Measurements from ENCODE around the gene C11orf97. TPM values are rescaled to one million over a fixed set of nuclear protein-coding genes. Genes with fewer than 3 reads are reported as not detected.
A peak's percentile ranks its signal among the peaks of the same experiment; 100 is the strongest.

The C11orf97 gene
- total RNA-seq, 4 donors from 2014 or later, result not detected

DNA sequence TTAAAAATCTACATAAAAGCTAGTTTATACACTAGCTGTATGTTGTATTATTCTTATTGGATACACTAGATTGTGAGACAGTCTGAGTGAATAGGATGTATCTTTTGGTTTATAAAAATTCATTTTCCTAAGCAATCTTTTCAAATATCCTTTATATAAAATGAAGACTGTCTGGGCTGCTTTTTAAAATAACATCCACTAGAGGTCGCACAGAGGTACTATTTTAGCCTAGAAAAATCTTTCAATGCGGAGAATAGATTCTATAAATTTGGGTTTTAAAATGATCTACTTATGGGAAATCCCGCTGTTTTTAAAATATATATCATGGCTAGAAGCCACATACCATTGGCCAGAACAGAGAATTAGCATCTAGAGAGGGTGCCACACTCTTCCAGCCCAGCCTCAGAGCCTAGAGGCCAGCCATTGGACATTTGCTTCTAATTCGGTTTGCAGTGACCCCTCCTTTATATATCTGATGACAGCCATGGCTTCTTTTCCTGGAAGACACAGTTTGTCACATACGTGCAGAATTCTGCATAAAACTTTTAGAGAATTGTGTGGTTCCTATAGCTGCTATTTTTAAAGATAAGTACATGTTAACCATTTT is 7.3 kb downstream of the C11orf97 start:
- H3K4me3 ChIP-seq (ENCODE audit: low read depth, poor library complexity, severe bottlenecking), result no peak overlapping the region
- TF ChIP-seq, protein P1, sequence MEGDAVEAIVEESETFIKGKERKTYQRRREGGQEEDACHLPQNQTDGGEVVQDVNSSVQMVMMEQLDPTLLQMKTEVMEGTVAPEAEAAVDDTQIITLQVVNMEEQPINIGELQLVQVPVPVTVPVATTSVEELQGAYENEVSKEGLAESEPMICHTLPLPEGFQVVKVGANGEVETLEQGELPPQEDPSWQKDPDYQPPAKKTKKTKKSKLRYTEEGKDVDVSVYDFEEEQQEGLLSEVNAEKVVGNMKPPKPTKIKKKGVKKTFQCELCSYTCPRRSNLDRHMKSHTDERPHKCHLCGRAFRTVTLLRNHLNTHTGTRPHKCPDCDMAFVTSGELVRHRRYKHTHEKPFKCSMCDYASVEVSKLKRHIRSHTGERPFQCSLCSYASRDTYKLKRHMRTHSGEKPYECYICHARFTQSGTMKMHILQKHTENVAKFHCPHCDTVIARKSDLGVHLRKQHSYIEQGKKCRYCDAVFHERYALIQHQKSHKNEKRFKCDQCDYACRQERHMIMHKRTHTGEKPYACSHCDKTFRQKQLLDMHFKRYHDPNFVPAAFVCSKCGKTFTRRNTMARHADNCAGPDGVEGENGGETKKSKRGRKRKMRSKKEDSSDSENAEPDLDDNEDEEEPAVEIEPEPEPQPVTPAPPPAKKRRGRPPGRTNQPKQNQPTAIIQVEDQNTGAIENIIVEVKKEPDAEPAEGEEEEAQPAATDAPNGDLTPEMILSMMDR (IDR thresholded peaks at IDR 0.05), result no peak
- TF ChIP-seq POLR2A (IDR thresholded peaks at IDR 0.05), result no peak
- intact Hi-C loops (cut with DNase I; ENCODE audit: low total_unique reads), result loop anchor here (10.0 kb wide), 1 partner anchor 625 kb away; no protein-coding TSS in a partner anchor
- no peak for DNase-seq (ENCODE audit: low spot score in 2 of 2)
- WGBS, 2 donors, result 7 to 12% methylated on average over 5 of the region's 5 CpGs

DNA sequence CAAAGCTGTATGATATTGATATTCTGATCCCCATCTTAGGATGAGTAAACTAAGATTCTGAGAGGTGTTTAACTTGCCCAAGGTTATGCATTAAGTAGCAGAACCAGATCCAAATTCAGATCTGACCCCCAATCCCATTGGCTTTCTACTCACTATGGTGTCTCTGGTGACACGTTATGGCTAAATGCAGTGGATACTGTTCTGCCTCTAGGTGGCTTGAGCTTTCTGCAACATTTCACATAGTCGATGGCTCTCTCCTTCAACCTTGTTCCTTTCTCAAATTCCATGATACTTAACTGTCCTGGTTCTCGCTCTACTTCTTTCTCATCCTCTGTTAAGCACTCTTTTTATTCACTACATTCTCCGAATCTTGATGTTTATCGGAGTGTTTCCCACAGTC is 9.4 kb downstream of the C11orf97 start:
- WGBS, 2 donors, result 57 to 62% methylated on average over 4 to 5 of the region's 5 CpGs
- H3K4me3 ChIP-seq (ENCODE audit: low read depth, poor library complexity, severe bottlenecking), result no peak overlapping the region
- TF ChIP-seq, protein P1 (IDR thresholded peaks at IDR 0.05), result no peak
- TF ChIP-seq POLR2A (IDR thresholded peaks at IDR 0.05), result no peak
- no peak for DNase-seq (ENCODE audit: low spot score in 2 of 2)
- intact Hi-C loops (cut with DNase I; ENCODE audit: low total_unique reads), result no loop called here

DNA sequence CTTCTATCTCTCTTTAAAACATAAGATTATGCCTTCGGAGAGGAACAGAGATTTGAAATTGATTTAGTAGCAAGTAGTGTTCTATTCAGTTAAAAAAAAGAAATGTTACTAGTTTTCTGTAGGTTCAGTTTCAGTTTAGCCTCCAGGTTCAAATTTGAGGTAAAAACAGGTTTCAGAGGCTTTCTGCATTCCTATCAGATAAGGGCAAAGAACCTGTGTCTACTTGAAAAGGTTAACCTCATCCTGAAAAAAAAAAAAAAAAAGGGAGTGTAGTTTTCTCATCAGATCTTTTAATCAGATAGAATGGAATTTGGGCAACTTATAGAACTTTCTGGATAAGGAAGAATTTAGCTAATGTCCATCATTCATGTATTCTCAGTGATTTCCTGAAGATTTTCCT is 12.1 kb downstream of the C11orf97 start:
- DNase-seq (ENCODE audit: low spot score in 2 of 2), result no peak
- intact Hi-C loops (cut with DNase I; ENCODE audit: low total_unique reads), result no loop called here
- no peak overlapping the region for H3K4me3 ChIP-seq (ENCODE audit: low read depth, poor library complexity, severe bottlenecking)
- TF ChIP-seq, protein P1 (IDR thresholded peaks at IDR 0.05), result no peak
- TF ChIP-seq POLR2A (IDR thresholded peaks at IDR 0.05), result no peak
- WGBS, 2 donors, result 63 to 82% methylated on average over 1 of the region's 1 CpG

GRCh38 chr11:94525546-94526324 is 13.5 kb downstream of the C11orf97 start:
- intact Hi-C loops (cut with DNase I; ENCODE audit: low total_unique reads), result no loop called here
- TF ChIP-seq, protein P1 (IDR thresholded peaks at IDR 0.05), result no peak
- TF ChIP-seq POLR2A (IDR thresholded peaks at IDR 0.05), result no peak
- H3K4me3 ChIP-seq (ENCODE audit: low read depth, poor library complexity, severe bottlenecking), result no peak overlapping the region
- DNase-seq (ENCODE audit: low spot score in 2 of 2), result peak; percentile 54 to 91
- WGBS, 2 donors, result 26 to 31% methylated on average over 5 of the region's 5 CpGs

DNA sequence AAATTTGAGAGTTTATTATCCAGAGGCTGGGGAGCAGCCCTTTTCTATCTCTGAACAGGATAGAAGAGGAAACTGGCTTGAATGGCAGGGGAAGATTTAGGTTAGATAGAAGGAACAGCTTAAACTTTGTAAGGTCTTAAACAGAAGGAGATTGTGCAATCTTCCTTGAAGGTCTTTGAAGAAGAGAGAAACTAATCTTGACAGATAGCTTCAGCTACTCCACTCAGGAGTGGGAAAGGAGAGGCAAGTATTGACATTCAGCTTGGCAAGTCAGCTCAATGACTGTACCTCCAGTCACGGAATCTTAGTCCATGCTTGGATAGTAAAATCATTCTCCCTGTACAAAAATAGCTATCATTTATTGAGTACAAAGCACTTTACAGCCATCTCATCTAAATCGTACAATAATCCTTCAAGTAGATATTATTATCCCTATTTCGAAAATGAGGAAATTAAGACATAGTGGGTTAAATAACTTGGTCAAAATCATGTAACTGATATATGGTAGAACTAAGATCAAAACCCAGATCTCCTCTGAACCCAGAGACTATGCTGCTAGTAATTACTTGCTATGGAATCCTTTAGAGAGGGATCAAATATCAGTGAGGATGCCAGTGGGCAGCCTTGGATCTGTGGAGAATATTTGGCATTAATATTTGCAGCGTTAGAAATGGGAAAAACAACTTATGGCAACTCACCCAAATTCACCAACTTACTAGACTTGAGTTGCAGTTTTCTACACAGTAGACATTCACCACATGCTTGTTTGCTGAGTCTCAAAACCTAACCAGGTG is 14.6 kb downstream of the C11orf97 start:
- no peak for TF ChIP-seq POLR2A (IDR thresholded peaks at IDR 0.05)
- TF ChIP-seq, protein P1 (IDR thresholded peaks at IDR 0.05), result no peak
- intact Hi-C loops (cut with DNase I; ENCODE audit: low total_unique reads), result no loop called here
- H3K4me3 ChIP-seq (ENCODE audit: low read depth, poor library complexity, severe bottlenecking), result no peak overlapping the region
- WGBS, 2 donors, result 39 to 44% methylated on average over 4 of the region's 4 CpGs
- no peak for DNase-seq (ENCODE audit: low spot score in 2 of 2)

All from lower leg skin (tissue), 4 donors.